ENCODE measurements around the gene PTCHD1.

GRCh38 chrX:23374291-23374690, 39.6 kb downstream of the PTCHD1 start:
- TF ChIP-seq CTCF (conservative IDR thresholded peaks at IDR 0.05 in 1 of 2, IDR thresholded peaks at IDR 0.05 in 1 of 2; ENCODE audit: low read depth in 1 of 2, low read length in 2 of 2) (no peak), EZH2 (IDR thresholded peaks at IDR 0.05; ENCODE audit: low read length, missing control alignments) (no peak)
